Epithelial cell of esophagus (primary cell): ENCODE measurements around the gene CSNK1G1.

ENCODE experiments used
- DNase-seq: peaks from one replicate; pipeline ENCODE4 v3.0.0; 2010; ENCODE audit warnings: low read depth
- H3K4me3 ChIP-seq: 2 replicates; pipeline ENCODE4 v1.5.1; 2011; ENCODE audit warnings: mild to moderate bottlenecking, low read length, control low read depth
- CTCF ChIP-seq: IDR thresholded peaks from 2 replicates; pipeline ENCODE4 v1.5.1; 2011; ENCODE audit warnings: low read depth, mild to moderate bottlenecking, low read length, control low read depth, inconsistent platforms; ENCODE audit not compliant: insufficient read depth; ENCODE audit errors: missing control alignments

The CSNK1G1 gene

GRCh38 chr15:64153480-64154367 is 202.2 kb downstream of the CSNK1G1 start:
- no peak overlapping the region for H3K4me3 ChIP-seq
- TF ChIP-seq CTCF: peak; percentile 97
- peak; percentile 86 for DNase-seq

- peak; percentile 22 for DNase-seq
- no peak for TF ChIP-seq CTCF
Observed at GRCh38 chr15:64152507-64153387, 203.2 kb downstream of the CSNK1G1 start.

DNA sequence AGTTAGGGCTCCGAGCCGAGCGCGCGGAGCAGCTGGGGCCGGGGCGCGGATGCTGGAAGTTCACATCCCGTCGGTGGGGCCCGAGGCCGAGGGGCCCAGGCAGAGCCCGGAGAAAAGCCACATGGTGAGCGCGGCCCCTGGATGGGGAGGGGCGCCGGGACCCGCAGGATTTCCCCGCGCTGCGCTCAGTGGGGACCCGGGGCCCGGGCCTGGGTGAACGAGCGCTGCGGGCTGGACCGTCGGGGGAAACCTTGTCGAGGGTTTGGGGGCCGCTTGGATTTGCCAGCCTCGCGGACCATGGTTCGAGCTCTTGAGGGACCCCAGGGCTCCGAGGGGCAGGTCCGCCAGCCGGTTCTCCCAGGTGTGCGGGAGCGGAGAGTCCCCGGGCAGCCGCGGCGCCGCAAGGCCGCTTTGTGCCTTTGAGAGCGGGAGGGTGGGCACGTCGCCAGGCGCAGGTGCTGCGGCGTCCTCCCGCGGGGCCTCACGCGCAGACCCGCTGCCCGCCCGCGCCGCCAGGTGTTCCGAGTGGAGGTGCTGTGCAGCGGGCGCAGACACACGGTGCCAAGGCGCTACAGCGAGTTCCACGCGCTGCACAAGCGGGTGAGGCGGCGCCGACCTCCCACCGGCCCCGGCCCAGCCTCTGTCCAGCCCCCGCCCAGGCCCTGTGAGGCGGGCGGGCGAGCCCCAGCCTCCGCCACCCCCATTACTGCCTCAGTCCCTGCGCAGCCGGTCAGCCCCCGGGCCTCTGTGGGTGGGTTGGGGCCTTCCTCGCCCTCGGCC is 204.1 kb downstream of the CSNK1G1 start, which contains the start of gene SNX22:
TSS of gene SNX22 (plus strand) at position 5 of the 780 bp plus-strand sequence. CDS start at position 50, 45 bp downstream.
- peak within 1 kb of the TSS; percentile 40 for H3K4me3 ChIP-seq
- DNase-seq: peak; percentile 13
- no peak for TF ChIP-seq CTCF

More at GRCh38 chr15:64152507-64153387, 203.2 kb downstream of the CSNK1G1 start:
- no peak overlapping the region for H3K4me3 ChIP-seq

- H3K4me3 ChIP-seq: no peak overlapping the region
- no peak for DNase-seq
- TF ChIP-seq CTCF: no peak
Observed at GRCh38 chr15:64149893-64150578, 205.9 kb downstream of the CSNK1G1 start.

GRCh38 chr15:64149424-64149823 is 206.5 kb downstream of the CSNK1G1 start:
- no peak overlapping the region for H3K4me3 ChIP-seq
- peak; percentile 45 for DNase-seq
- TF ChIP-seq CTCF: peak; percentile 9

DNA sequence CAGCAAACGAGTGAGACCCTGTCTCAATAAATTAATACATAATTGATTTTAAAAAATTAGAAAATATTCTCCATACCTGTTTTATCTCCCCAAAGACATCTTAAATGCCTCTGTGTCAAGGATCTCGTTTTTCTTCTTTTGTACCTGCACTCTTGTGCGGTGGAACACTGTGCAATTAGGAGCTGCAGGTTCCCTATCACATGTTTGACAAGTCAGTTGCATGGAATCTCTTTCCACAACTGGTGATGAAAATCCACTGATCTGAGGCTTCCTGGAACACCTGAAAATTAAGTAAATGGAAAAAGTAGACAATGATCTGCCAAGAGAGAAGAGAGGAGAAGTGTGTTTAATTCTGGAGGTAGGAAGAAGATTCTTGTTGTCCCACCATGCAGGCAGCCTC is 207.4 kb downstream of the CSNK1G1 start:
- no peak overlapping the region for H3K4me3 ChIP-seq
- no peak for DNase-seq
- TF ChIP-seq CTCF: no peak
